8988T (cell line): ENCODE measurements around the gene HMOX1.
"Not testable (repeated sequence)": the region's sequence is repeated elsewhere in the genome, so short reads cannot be mapped to it uniquely, and the experiment has no call there.

Experiments used
- DNase-seq: peaks from one replicate; pipeline ENCODE4 v3.0.0; 2011

HMOX1 gene

DNA sequence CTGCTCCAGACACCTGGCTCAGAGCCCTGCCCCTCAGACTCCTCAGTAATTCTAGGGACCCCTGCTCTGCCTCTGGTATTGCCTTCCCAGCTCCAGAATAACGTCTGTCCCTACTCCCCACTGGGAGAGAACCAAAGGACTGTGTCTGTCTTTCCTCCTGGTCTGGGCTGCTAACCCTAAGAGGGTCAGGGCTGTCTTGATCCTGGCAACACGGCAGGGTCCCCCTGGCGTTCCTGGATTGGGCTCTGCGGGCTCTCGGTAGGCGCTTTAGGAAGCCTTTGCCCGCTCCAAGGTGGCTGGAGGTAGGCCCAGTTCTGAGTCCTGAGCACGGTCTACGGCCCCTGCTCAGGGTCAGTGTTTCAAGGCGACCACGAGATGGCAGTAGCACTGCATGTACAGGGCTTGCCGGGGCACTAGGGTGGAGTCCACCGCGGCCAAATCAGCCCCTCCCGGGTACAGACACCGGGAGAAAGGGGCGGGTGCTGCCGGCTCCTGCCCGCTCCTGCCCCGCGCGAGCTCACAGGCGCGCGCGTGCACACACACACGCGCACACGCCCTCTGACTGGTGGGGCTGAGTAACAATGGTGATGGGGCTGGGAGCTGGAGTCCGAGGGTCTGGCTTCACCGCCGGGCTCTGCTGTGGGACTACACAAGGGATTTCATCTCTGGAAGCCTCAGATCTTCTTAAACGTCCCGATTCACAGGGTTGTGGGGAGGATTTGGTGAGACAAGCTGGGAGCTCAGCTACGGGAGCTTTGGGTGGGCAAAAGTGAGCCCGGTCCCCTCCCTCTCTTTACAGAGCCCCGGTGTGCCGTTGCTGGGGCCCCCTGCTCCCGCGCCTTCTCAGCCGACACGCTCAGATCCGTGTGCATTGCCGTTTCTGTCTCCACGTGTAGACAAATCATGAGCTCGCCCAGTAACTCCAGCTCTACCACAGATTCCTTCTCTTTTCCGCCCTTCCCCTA, 30.1 kb upstream of the HMOX1 start:
- peak; percentile 82 for DNase-seq

DNA sequence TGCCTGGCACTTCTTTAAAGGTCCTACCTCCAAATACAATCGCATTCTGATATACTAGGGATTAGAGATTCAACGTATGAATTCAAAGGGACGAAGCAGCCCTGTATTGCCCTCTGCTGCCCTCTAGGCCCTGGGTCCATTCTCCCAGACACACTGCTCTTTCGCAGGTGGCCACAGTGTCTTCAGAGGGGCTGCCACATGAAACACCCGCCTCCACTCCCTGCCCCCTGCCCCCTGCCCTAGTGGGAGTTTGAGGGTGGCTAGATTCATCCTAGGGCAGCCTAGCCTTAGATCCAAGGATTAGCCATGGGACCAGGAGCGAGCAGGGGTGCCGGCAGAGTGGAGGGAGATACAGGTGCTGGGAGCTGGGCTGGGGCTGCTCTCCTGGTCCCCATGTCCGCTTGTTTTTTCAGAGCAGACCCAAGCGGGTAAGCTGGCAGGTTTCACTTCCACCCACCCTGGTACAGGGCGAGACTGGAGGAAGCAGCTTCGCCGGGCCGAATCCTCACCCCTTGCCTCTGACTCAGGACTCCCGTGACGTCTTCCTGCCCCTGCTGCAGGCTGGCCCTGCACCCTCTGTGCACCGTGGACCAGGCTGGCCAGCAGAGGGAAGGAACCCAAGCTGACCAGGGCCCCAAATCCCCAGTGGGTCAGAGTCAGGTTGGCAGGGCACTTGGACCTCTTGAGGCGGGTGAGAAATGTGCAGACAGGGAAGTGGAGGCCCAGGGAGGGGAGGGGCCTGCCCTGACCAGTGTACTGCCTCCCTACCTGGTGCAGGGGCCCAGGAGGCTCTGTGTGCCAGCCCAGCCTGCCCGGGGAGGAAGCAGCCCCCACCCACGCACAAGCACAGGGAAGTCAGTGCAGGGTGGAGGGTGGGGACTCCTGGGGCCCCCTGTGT, 28.4 kb upstream of the HMOX1 start:
- DNase-seq: no peak

DNA sequence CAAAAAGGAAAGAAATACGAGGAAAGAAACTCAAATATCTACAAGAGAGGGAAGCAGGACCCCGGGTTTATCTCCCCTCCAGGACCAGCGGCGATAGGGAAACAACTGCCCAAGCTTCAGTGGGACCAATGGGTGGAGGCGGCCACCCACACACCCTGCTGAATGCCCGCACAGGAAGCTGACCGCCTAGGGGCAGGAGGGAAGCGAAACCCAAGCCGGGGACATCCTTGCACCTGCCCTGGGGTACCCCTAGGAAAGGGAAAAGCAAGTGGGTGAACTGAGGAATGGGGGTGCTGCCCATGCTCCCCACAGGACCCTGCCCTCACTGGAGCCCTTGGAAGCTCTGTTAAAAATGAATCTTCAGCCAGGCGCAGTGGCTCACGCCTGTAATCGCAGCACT, 27.6 kb upstream of the HMOX1 start:
- no peak for DNase-seq

DNA sequence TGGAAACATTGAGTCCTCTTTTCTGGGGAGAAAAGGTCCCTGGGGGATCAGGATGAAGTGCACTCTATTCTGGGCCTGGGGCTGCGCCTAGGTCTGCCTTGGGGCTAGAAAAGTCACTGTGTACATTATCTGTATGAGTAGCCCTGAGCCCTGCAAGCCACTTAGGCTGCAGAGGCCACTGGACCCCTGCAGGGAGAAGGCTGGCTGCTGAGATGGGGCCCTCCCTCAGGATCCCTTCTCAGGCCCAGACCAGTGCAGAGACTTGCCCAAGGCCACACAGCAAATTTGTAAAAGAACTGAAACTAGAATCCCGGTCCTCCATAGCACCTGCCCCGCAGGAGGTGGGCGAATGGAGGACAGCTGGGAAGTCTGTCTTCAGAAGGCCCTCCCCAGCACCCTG, 26.8 kb upstream of the HMOX1 start:
- DNase-seq: no peak

DNA sequence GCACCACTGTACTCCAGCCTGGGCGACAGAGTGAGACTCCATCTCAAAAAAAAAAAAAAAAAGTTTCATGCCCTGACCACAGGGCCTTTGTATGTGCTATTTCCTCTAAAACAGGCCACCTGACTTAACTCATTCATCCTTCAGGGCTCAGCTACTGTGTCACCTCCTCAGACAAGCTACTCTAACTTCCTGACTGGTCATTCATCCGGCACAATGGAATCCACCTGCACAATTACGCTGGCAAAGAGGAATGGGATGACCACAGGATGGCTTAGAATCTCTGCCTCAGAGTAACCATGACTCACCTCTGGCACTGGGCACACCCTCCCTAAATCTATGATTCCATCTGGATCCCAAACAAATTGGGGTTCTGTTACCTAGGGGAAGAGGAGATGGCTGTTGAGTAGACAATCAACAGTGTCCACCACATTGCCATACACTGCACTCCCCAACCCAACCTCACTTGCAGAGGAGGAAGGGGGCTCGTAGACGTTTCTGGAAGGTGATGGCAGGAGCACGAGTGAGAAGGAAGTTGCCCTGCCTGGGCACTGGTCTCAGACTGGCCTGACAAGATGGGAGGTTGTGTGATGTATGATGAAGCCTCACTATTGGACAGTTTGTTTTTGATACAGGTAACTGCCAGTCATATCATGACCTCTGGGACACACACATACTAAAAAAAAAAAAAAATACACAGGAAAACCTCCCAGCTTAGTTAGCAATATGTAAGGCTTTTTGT, 22.8 kb upstream of the HMOX1 start:
- DNase-seq: peak; percentile 77

DNA sequence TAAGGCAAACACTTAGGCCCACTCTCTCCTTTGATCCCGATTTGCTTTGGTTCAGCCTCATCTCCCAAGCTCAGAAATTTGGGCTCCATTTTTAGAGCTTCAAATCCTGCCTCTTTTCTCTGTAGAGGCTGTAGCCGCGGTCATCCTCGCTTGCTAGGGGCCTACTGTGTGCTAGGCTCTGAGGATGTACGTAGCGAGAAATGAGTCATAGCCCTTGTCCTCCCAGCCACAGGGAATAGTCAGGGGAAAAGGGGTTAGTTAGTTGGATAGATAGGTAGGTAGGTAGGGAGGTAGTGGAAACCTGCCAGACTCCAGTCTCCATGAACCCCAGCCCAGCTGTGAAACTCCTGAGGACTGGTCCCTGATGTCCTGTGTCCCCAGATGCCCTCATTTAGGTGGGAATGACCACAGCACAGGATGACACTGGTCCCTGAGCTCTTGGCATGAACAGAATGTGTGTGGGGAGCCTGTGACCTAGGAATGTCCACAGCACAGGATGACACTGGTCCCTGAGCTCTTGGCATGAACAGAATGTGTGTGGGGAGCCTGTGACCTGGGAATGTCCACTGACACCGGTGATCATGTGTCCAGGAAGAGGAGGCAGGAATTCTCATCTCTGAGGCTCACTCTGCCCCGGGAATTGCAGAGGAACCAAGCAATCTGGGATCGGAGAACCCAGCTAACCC, 21.4 kb upstream of the HMOX1 start:
- DNase-seq: no peak

DNA sequence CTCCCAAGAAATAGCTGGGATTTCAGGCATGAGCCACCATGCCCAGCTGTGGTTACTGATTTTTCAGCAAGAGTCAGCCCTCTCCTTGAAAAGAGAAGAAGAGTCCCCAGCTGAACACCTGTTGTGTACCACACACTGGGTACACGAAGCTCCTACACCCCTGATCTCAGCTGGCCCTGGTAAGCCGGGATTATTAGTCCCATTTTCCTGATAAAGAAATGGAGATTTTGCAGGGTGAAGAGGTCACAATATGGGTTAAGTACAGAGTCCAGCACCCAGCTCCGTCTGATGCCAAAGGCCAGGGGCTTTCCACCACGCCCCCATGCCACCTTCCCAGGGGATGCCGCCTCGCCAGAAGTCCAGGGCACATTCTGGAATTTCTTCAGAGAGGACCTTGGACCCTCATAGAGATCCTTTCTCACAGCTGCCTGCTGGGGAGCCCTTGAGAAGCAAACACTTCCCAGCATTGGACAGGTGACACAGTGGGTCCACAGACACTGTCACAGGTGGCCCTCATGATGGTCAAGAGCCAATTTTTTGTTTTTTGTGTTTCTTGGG, 19.8 kb upstream of the HMOX1 start:
- no peak for DNase-seq

DNA sequence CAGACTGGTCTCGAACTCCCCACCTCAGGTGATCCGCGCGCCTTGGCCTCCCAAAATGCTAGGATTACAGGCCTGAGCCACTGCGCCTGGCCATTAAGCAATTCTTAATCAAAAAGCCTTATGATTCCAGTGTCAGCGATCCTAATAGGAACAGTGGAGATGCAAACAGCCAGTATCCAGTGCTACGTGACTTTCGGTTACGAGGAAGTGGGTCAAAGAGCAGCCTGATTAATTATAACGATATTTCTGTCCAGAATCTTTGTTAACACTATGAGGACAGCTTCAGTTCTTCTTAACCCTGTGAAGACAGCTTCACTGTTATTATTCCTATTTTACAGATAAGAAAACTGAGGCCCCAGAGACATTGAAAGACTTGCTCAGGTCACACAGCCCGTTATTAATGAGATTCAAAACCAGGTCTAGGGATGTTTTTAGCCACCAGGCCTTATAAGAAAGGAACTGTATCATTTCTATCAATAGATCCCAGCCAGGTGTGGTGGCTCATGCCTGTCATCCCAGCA, 17.3 kb upstream of the HMOX1 start:
- no peak for DNase-seq

DNA sequence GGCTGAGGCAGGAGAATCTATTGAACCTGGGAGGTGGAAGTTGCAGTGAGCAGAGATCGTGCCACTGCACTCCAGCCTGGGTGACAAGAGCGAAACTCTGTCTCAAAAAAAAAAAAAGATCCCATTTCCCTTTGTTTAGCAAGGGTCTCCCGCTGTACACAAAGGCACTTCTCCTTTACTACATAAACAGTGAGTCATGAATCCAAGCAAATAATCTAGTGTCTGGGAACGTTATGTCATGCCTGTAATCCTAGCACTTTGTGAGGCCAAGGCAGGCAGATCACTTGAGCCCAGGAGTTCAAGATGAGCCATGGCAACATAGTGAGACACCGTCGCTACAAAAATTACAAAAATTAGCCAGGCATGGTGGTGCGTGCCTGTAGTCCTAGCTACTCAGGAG, 16.7 kb upstream of the HMOX1 start:
- DNase-seq: not testable (repeated sequence)

DNA sequence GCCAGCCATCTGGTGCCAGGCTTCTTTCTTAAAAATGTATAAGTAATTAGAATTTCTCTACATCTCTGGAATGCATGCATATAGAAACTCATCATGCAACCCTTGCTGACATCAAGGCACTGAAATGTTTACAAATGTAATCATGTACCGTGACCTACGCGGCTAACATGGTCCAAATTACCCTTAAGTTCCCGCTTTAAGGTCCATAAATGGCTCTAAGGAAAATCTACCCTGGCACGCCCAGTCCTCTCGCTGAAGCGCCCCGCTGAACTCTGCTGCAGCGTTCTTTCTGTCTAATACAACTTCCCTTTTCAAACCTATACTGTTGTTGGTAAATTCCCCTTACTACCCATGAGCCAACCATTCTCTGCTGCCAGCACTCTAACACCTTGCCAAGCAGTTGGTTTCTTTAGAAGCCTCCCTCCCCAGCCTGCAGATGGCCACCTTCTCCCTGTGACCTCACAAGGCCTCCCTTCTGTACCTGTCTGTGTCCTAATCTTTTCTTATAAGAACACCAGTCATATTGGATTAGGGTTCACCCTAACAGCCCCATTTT, 13.5 kb upstream of the HMOX1 start:
- no peak for DNase-seq

DNA sequence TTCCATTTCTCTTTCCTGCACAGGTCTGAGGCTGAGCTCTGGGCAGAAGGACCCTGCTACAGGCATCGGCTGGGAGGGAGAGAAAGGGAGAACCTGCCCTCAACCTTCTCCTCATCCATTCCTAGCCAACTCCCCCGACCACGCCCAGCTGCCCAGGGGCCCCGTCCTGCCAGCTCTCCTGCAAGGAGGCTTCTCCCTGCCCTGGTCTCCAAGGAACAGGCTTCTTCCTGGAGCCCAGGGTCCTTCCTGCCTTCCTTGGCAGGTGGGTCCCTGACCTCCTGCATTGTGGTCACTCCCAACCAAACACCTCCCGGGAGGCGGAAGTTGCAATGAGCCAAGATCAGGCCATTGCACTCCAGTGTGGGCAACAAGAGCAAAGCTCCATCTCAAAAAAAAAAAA, 12.5 kb upstream of the HMOX1 start:
- no peak for DNase-seq

DNA sequence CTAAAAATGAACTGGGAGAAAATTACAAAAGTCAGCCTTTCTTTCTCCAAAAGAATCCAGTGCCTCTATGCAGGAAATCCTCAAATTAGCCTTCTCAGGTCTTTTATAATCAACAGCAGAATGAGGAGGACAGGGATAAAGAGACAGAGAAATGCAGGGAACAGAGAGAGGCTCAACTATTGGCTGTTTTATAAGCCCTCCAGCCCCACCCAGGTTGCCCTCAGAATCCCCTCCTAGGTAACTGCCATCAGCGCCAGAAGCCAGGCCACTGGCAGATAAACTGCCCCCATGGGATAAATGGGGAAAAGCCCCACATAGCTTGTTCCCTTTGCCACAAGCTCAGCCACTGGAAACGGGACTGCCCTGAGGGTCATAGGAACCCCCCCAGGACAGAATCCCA, 10.9 kb upstream of the HMOX1 start:
- no peak for DNase-seq

DNA sequence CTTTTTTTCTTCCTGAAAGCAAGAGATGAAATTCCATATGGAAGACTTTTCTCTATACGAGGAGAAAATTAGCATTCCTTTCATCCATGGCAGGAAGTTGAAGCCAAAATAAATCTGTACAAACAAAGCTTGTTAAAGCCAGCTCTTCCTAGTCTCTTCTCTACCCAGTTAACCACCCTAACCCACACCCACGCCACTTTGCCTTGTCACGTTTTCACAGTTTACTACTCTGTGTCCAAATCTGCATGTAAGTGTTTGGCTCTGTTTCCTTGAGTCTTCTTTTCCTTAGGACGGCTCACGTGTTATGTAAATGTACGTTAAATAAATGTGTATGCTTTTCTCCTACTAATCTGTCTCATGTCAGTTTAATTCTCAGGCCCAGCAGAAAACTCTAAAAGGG, 7.1 kb upstream of the HMOX1 start:
- no peak for DNase-seq

DNA sequence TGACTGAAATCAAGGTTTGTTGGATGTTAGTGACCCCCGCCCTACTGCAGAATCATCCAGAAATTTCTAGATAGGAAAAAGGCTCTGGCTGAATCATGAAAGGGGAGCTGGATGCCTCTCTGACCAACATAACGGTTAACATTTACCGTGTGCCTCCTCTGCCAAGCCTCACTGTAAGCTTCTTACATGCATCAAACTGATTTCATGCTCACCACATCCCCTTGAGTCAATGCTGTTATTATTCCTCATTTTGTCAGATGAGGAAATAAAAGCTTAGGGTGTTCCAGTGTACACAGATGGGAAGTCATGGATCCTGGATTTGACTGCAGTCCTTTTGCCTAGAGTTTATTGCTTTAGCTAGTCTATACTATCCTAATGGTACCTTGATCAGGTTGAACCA, 5.9 kb upstream of the HMOX1 start:
- no peak for DNase-seq

DNA sequence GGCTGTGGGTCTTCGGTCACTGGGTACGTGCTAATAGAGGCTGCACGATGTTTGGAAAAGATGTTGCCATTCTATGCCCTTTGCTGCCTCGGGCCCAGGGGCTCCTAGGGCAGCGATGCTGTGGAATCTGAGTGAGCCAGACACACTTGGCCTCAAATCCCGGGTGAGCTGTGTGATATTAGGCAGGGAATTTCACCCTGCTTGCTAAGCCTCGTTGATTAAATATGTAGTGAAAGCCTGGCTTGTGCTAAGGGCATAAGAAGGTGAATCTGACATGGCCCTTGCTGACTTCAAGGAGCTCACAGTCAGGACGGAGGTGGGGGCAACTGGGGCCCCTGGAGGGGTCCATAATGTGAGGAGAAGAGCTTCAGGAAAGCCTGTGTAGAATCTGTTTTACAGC, 5.4 kb upstream of the HMOX1 start:
- no peak for DNase-seq

DNA sequence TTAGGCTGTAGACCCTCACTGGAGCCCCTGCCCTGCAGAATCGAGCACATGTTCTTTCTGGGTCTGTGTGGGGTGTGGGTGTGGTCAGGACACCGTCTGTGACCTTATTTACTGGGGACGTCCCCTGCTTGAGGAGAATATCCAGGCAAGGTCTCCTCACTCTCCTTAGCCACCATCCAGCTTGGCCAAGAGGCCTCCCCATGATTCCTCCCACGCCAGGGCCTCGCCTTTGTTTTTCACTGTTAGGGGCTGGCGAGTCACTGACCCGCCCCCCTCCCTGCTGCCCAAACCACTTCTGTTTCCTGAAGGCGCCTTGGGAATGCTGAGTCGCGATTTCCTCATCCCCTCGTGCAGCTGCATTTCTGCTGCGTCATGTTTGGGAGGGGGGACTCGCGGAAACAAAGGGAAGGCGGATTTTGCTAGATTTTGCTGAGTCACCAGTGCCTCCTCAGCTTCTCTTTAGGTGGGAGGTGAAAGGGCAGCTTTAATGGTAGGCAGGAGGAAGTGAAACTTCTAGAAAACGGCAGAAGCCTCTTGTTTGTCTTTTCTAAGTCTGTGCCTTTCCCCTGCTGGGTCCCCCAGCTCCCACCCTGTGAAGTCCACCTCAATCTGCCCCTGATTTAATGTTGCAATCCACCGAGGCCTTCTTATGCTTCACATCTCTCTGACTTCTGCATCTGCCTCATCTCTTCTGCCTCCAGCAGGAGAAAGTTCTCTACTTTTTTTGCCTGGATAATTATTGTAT, 4.0 kb upstream of the HMOX1 start:
- DNase-seq: peak; percentile 59

DNA sequence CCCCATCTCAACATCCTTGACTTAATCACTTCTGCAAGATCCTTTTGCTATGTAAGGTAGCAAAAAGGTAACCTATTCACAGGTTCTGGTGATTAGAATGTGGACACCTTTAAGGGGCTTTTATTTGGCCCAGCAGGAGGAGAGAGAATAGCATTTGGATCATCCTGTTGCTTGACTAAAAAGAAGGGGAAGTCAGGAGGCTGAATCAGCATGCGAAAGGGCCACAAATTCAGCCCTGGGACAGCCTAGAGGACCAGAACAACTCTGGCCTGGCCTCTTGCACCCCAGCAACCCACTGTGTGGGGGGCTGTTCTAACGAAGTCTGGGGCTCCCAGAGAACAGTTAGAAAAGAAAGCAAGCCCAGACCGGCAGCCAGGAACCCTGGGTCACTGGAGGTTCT, 3.2 kb upstream of the HMOX1 start:
- DNase-seq: no peak

DNA sequence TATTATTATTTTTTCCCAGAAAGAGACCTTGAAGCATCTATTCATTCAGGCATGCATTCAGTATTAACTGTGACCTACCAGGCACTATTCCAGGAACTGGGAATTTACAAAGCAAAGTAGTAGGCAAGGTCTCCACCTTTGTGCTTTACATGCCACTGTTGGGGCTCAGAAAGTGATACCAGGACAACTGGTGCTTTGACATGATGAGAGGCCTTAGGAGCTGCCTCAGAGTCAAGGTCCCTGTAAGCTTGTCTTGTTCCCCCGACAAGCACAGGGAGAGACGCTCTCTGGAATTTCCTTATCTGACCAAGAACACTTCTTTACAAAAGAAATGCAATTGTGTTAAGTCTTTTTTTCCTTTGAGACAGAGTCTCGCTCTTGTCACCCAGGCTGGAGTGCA, 2.3 kb upstream of the HMOX1 start:
- no peak for DNase-seq

DNA sequence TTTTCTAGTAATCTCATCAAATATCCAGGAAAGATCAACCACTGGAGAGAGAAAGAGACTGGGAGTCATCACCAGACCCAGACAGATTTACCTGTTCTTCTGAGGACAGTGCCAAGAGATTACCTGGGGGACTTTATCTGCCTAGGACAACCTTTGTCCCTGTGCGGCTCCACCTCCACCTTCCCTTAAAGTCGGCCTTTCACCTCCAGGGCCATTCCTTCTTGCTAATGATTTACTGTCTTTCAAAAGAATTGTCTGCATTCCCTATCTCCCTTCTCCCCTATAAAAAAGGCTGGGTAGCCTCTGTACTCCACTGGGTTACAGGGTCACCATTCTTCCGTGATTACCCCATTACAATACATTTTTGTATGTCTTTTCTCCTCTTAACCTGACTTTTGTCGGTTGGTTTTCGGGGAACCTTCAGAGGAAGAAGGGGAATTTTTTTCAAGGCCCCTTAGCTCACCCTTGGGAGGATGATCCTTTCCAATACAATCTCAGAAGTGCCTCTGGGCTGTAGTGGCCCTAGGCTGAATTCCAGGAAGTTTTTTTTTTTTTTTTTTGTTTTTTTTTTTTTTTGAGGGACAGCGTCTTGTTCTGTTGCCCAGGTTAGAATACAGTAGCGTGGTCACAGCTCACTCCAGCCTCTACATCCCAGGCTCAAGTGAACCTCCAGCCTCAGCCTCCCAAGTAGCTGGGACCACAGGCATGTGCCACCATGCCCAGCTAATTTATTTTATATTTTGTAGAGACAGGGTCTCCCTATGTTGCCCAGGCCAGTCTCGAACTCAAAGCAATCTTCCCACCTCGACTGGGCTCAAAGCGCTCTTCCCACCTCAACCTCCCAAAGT, 1.5 kb upstream of the HMOX1 start:
- DNase-seq: no peak

DNA sequence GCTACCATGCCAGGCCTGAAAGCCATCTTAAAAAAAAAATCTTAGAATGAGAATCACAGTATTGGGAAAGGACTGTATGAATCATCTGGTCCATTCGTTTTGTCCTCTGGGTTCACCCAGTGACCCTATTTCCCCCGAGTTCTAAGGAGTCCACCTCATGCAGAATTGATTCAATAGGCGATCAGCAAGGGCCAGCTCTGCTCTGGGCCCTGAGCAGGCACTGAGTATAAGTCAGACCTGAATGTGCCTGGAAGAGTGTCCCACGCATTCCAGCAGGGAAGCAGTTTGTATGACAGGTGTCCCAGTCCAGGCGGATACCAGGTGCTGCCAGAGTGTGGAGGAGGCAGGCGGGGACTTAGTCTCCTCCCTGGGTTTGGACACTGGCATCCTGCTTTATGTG, 883 bp upstream of the HMOX1 start:
- no peak for DNase-seq
